Measurements from ENCODE around the gene COL12A1. TPM values are rescaled to one million over a fixed set of nuclear protein-coding genes. Genes with fewer than 3 reads are reported as not detected.
A peak's percentile ranks its signal among the peaks of the same experiment; 100 is the strongest.

Gene COL12A1
- total RNA-seq, 4 donors from 2014 or later, result 136 to 423 (median 275) TPM

DNA sequence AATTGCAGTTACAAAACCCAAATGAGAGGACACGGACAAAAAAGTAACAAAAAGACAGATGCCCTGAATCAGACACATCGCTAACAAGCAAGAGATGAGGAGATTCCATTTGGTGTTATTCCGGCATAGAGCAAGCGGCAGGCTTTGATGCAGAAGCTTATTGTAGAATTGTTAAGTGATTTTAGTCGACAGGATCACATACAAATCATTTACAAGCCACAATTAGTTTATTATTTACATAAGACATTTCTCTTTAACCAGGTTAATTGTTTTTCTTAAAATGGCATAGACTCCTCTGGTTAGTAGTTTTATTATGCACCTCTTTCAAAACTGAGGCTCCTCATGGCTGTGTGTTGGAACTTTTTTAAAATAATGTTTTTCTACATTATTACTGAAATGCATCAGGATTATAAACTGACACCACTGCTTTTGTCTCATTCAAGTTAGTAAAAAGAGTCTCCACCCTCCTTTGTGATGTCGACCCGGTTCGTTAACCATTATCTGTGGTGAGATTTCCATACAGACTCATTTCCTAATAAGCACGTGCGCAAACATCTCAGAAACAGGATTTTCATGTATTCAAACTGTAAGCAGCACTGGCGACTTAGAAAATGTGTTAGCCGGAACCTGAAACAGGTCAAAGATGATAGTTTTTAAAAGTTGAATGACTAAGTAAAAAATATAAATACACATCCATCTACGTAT is 119.8 kb downstream of the COL12A1 start:
- intact Hi-C loops (cut with DNase I; ENCODE audit: low total_unique reads), result no loop called here
- no peak for DNase-seq
- Histone ChIP-seq H3K27me3 (no peaks in the 10 kb centered on the region), H3K9me3 (no peaks in the 10 kb centered on the region), H3K4me3 (no peak overlapping the region), H3K36me3 (no peaks in the 10 kb centered on the region), H3K4me1 (no peaks in the 10 kb centered on the region), H3K27ac (no peak overlapping the region)
- TF ChIP-seq CTCF (IDR thresholded peaks at IDR 0.05) (no peak), POLR2A (IDR thresholded peaks at IDR 0.05) (no peak)

GRCh38 chr6:75084872-75085381 is 120.9 kb downstream of the COL12A1 start:
- TF ChIP-seq POLR2A (IDR thresholded peaks at IDR 0.05), result no peak
- TF ChIP-seq CTCF (IDR thresholded peaks at IDR 0.05), result no peak
- H3K4me1 ChIP-seq, result no peaks in the 10 kb centered on the region
- peak overlapping the region in 1 of 2 donors; percentile 6 for H3K27ac ChIP-seq
- no peaks in the 10 kb centered on the region for H3K27me3 ChIP-seq
- intact Hi-C loops (cut with DNase I; ENCODE audit: low total_unique reads), result no loop called here
- peak overlapping the region in 1 of 2 donors; percentile 21 for H3K4me3 ChIP-seq
- no peaks in the 10 kb centered on the region for H3K36me3 ChIP-seq
- peak in 1 of 2 donors; percentile 36 for DNase-seq
- no peaks in the 10 kb centered on the region for H3K9me3 ChIP-seq

DNA sequence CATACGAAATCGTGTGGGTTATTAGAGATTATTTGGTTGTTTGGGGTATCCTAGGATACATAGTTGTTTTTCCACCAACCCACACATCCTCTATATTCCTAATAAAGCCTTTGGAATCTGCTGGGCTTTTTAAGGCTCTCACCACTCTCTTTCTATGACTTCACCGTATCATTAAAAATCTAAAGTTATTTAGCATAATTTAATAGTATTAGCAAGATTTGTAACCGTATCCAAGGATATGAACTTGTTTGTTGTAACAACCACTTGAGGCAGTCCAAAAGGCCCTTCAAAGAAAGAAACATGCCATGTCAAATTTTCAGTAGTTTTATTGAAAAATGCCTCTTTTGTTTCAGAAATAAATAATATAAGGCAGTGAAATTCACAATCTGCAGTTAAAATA is 121.8 kb downstream of the COL12A1 start:
- Histone ChIP-seq H3K27ac (no peak overlapping the region), H3K4me1 (no peaks in the 10 kb centered on the region), H3K4me3 (no peak overlapping the region), H3K9me3 (no peaks in the 10 kb centered on the region), H3K27me3 (no peaks in the 10 kb centered on the region), H3K36me3 (no peaks in the 10 kb centered on the region)
- no peak for TF ChIP-seq CTCF (IDR thresholded peaks at IDR 0.05)
- no peak for TF ChIP-seq POLR2A (IDR thresholded peaks at IDR 0.05)
- no peak for DNase-seq
- intact Hi-C loops (cut with DNase I; ENCODE audit: low total_unique reads), result no loop called here

GRCh38 chr6:75081921-75082320 is 123.9 kb downstream of the COL12A1 start:
- H3K36me3 ChIP-seq, result no peaks in the 10 kb centered on the region
- intact Hi-C loops (cut with DNase I; ENCODE audit: low total_unique reads), result no loop called here
- TF ChIP-seq POLR2A (IDR thresholded peaks at IDR 0.05) (no peak), CTCF (IDR thresholded peaks at IDR 0.05) (no peak)
- H3K4me1 ChIP-seq, result no peaks in the 10 kb centered on the region
- no peaks in the 10 kb centered on the region for H3K9me3 ChIP-seq
- no peak overlapping the region for H3K27ac ChIP-seq
- no peaks in the 10 kb centered on the region for H3K27me3 ChIP-seq
- DNase-seq, result no peak
- H3K4me3 ChIP-seq, result no peak overlapping the region

GRCh38 chr6:75081047-75081446 is 124.8 kb downstream of the COL12A1 start:
- Histone ChIP-seq H3K36me3 (no peaks in the 10 kb centered on the region), H3K27me3 (no peaks in the 10 kb centered on the region), H3K4me3 (no peak overlapping the region), H3K9me3 (no peaks in the 10 kb centered on the region), H3K4me1 (no peaks in the 10 kb centered on the region), H3K27ac (no peak overlapping the region)
- intact Hi-C loops (cut with DNase I; ENCODE audit: low total_unique reads), result no loop called here
- no peak for DNase-seq
- no peak for TF ChIP-seq CTCF (IDR thresholded peaks at IDR 0.05)
- no peak for TF ChIP-seq POLR2A (IDR thresholded peaks at IDR 0.05)
